NCI-H2029 (cell line): Measurements from ENCODE around the gene CIRBP.

Experiments used
- DNase-seq: peaks from one replicate; lab custom pipeline; 2025; lab: John Stamatoyannopoulos, UW

Gene CIRBP

DNA sequence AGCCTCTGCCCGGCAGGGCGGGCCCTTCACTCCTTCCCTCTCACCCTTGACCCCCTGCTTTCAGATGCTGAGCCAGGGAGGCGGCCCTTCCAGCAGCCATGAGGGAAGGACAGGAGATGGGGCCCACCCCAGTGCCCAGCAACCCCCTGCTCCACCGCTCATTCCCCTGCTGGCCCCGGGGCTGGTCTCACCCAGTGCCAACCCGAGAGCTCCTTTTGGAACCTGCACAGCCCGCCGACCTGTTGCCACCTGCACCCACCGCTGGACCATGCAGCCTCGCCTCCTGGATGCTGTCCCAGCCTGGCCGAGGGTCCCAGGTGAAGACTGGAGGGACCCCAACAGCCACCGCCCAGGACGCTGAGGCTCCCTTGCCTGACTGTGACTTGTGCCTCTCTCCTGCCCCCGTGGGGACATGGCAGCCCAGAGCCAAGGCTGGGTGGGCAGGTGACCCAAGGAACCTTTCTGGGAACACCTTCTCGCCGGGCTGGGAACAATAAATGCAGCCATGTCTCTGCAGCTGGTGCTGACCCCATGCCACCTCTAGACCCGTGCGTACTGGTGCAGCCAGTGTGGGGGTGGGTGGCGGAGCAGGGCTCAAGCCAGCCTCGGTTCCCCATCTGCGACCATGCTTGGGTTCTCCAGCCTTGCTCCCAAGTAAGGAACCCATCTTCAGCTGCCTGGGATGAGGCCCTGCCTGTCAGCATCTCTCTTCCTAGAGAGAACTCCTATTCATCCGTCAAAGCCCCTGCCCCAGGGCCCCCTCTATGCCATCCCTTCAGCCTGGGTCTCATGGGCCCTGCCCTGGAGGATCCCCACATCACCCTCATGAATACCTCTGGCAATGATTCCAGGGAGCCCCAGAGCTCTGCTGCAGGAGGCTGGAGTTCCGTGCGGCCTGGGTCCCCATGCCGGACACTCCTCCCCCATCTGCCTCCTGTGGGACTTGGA, 9.9 kb downstream of the CIRBP start:
- DNase-seq, result no peak

- peak; percentile 66 for DNase-seq
Measured at GRCh38 chr19:1279782-1280341, 10.7 kb downstream of the CIRBP start.

DNA sequence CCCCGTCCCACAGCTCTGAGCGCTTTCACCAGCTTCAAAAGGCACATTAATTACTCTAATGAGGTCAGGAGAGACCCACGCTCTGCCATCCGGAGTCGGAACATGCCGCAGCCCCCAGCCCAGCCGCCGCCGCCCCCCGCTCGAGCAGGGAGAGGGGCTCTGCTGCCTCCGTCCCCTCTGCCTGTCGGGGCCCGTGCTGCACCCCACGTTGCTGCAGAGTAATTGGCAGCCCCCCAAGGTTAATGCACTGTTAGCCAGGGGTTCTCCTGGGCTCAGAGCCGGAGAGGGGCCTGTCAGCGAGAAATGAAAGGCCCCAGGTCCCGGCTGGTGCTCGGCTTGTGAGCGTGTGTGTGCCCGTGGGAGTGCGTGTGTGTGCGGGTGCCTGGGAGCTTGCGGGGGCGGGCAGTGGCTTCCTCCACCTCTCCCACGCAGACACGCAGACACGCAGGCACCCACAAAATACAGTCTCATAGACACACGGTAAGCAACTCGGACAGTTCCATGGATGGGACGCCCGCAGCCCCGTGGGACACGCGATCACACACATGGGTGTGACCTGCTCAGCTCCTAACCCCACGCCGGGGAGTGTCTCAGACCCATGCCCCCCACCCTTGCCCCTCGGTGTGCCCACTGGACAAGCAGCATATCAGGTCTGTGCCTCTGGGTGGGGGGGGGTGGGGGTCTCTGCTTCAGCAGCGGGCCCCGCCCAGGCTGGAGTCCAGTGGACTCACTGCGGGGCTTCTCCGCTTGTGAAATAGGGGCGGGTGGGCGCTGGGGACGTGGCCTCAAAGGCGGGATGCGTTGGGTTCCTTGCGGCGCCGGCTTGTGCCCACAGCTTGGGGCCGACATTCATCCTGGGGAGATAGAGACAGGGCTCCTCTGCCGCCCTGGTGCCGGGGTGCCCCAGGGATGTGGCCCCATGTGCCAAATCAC, 11.8 kb downstream of the CIRBP start:
- DNase-seq, result no peak

GRCh38 chr19:1281569-1282287, 12.6 kb downstream of the CIRBP start:
- DNase-seq, result no peak

- no peak for DNase-seq
Measured at GRCh38 chr19:1282588-1283206, 13.6 kb downstream of the CIRBP start.

- no peak for DNase-seq
Measured at GRCh38 chr19:1283207-1283916, 14.2 kb downstream of the CIRBP start.

GRCh38 chr19:1283917-1284292, 14.8 kb downstream of the CIRBP start:
- no peak for DNase-seq

GRCh38 chr19:1284293-1284978, 15.3 kb downstream of the CIRBP start:
- no peak for DNase-seq

- DNase-seq, result no peak
Measured at GRCh38 chr19:1284979-1285736, 16.0 kb downstream of the CIRBP start.

DNA sequence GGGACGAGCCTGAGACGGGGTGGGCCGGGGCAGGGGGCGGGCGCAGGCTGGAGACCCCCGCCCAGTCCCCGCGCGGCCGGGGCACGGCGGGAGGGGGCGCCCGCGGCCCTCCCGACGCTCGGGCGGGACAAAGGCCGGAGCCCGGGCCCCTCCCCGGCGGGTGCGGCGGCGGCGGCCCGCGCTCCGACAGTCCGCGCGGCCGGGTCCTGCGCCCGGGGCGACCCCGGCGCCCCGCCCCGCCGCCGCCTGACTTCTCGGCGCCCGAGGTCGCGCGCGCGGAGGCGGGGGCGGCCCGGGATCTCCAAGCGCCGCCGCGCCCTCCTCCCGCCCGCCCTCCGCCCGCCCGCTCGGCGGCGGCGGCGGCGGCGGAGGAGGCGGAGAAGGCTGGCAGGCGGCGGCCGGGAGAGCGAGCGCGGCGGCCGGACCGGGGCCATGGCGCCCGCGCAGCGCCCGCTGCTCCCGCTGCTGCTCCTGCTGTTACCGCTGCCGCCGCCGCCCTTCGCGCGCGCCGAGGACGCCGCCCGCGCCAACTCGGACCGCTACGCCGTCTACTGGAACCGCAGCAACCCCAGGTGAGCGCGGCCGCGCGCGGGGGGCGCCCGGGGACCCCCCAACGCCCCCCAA, 16.7 kb downstream of the CIRBP start, which contains the start of gene EFNA2:
TSS of gene EFNA2 (plus strand) at position 137 of the 624 bp plus-strand sequence. CDS start at position 433, 296 bp downstream.
- no peak for DNase-seq

- DNase-seq, result no peak
Measured at GRCh38 chr19:1286487-1287353, 17.6 kb downstream of the CIRBP start.

DNA sequence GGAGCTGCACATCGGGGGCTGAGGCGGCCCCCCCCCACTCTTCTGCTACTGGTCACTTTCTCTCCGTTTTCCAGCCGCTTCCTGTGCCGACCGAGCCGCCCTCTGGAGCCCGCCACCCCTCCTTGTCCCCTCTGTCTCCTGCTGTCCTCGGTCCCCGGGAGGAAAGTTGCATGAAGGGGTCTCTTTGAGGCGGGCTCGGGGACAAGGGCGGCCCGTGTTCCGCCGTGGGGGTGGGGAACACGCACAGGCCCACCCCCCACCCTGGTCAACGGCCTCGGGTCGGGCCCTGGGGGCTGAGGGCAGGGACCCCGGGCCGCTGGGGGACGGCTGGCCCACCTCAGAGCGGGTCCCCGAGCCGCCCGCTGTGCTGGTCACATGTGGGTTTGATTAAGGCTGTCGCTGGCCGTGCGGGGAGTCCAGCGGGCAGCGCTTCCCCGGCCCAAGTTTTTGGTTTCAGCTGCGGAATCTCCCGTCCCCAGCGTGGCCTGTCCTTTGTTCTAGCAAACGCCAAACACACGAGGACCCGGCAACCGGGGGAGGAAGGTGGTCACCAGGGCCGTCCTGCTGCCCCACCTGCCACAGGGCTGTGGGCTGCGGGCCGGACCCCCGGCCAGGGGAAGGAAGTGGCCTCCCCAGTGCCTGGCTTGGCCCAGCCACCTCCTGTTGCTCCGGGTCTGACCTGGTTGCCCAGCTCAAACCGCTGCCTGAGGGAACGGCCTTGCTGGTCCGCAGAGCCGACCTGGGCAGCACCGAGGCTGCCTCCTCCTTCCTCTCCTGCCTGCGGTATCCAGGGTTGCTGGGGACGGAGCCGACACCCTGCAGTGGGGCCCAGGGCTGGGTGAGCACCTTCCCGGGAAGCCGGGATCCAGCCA, 18.5 kb downstream of the CIRBP start:
- no peak for DNase-seq

DNA sequence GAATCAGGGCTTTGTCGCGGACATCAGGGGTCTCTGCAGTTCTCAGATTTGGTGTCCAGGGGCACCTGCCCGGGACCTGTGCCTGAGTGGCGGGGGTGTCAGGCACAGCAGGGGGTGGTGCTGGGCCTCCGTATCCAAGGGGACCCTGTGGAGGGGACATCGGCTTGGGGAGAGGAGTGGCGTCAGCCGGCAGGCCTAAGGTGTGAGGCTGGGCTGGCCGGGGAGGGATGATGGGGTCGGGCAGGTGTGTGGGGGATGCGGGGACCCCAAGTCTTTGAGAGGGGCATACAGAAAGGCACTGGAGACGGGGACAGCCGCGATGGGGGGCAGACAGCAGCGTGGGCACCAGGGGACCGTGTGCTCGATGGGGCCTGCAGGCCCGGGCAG, 19.1 kb downstream of the CIRBP start:
- DNase-seq, result no peak

DNA sequence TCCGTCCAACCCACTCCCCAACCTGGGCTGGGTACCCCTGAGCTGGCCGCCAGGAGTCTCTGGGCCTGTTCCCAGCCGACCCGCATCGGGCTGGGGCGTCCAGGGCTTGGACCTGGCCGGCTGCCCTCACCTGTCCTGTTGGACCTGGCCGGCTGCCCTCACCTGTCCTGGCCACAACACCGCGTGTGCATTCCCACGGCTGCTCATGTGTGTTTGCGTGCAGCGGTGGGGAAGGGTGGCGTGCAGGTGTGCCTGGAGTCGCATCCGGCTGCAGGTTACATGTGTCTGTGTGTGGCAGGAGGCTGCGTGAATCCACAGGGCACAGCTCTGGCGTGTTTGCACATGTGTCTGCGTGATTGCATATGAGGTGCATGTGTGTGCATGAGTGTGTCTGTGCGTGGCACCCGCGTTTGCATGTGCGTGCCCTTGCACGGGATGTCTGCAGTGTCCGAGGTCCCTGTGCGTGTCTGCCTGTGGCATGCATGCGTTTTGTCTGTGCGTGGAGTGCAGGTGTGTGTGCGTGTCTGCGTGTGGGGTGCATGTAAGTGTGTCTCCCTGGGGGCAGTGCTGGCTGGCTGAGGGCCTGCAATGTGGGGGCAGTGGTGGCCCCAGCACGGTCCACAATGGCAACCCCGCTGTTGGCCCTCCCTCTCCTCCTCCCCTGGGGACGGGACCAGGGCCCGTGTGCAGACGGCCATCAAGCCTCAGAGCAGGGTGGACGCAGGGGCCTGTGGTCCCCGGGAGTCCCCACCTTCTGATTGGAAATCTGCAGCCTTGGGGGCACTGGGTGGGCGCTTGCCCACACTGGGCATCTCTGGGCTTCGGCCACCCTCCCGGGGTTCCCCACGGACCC, 19.9 kb downstream of the CIRBP start:
- DNase-seq, result no peak

- DNase-seq, result no peak
Measured at GRCh38 chr19:1289686-1290025, 20.5 kb downstream of the CIRBP start.

- DNase-seq, result no peak
Measured at GRCh38 chr19:1290196-1290702, 21.1 kb downstream of the CIRBP start.
